Measurements from ENCODE around the gene TENM4. TPM values are rescaled to one million over a fixed set of nuclear protein-coding genes. Genes with fewer than 3 reads are reported as not detected.
A peak's percentile ranks its signal among the peaks of the same experiment; 100 is the strongest.

The TENM4 gene
- polyA plus RNA-seq, 2 of the 4 experiments (the other 2 are of a cell fraction), result 0.06 to 0.31 TPM

DNA sequence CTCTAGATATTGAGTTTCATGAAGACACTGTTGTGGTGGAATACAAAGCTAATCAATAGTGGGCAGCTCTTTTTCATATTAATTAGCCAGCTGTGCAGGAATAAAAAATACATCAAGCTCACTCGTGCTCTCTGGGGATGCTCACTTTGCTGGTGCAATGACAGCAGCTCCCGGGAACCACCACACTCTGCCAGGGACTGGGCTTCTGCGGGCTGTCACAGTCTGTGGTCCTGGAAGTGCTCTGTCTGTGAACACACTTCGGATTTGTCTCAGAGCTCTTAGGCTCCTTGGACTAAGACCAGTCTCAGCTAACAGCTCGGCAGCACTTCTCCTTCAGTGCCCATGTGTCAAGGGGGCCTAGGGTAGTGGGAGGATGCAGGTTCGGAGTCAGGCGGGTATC is 393.5 kb downstream of the TENM4 start:
- TF ChIP-seq SMC3 (IDR thresholded peaks at IDR 0.05), result no peak
- TF ChIP-seq HOXB5 (CRISPR knock-in tag; IDR thresholded peaks at IDR 0.05), result no peak
- TF ChIP-seq, protein P1, sequence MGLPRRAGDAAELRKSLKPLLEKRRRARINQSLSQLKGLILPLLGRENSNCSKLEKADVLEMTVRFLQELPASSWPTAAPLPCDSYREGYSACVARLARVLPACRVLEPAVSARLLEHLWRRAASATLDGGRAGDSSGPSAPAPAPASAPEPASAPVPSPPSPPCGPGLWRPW (IDR thresholded peaks at IDR 0.05), result no peak
- TF ChIP-seq, protein P2, sequence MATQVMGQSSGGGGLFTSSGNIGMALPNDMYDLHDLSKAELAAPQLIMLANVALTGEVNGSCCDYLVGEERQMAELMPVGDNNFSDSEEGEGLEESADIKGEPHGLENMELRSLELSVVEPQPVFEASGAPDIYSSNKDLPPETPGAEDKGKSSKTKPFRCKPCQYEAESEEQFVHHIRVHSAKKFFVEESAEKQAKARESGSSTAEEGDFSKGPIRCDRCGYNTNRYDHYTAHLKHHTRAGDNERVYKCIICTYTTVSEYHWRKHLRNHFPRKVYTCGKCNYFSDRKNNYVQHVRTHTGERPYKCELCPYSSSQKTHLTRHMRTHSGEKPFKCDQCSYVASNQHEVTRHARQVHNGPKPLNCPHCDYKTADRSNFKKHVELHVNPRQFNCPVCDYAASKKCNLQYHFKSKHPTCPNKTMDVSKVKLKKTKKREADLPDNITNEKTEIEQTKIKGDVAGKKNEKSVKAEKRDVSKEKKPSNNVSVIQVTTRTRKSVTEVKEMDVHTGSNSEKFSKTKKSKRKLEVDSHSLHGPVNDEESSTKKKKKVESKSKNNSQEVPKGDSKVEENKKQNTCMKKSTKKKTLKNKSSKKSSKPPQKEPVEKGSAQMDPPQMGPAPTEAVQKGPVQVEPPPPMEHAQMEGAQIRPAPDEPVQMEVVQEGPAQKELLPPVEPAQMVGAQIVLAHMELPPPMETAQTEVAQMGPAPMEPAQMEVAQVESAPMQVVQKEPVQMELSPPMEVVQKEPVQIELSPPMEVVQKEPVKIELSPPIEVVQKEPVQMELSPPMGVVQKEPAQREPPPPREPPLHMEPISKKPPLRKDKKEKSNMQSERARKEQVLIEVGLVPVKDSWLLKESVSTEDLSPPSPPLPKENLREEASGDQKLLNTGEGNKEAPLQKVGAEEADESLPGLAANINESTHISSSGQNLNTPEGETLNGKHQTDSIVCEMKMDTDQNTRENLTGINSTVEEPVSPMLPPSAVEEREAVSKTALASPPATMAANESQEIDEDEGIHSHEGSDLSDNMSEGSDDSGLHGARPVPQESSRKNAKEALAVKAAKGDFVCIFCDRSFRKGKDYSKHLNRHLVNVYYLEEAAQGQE (IDR thresholded peaks at IDR 0.05), result no peak
- no peak for TF ChIP-seq RAD21 (conservative IDR thresholded peaks at IDR 0.05 in 1 of 2, IDR thresholded peaks at IDR 0.05 in 1 of 2)
- TF ChIP-seq CBX2 (IDR thresholded peaks at IDR 0.05; ENCODE audit: borderline replicate concordance, low read depth), result no peak
- TF ChIP-seq JUNB (IDR thresholded peaks at IDR 0.05), result no peak
- no peak for TF ChIP-seq MYC (IDR thresholded peaks at IDR 0.05; ENCODE audit: borderline replicate concordance, low read length)
- TF ChIP-seq, protein P3, sequence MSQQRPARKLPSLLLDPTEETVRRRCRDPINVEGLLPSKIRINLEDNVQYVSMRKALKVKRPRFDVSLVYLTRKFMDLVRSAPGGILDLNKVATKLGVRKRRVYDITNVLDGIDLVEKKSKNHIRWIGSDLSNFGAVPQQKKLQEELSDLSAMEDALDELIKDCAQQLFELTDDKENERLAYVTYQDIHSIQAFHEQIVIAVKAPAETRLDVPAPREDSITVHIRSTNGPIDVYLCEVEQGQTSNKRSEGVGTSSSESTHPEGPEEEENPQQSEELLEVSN (IDR thresholded peaks at IDR 0.05; ENCODE audit: borderline replicate concordance, low read depth), result no peak
- no peak for TF ChIP-seq SREBF2 (IDR thresholded peaks at IDR 0.05)
- TF ChIP-seq, protein P4, sequence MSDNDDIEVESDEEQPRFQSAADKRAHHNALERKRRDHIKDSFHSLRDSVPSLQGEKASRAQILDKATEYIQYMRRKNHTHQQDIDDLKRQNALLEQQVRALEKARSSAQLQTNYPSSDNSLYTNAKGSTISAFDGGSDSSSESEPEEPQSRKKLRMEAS (IDR thresholded peaks at IDR 0.05), result no peak
- H3K4me1 ChIP-seq, result no peaks in the 10 kb centered on the region
- DNase-seq (ENCODE audit: low read depth in 1 of 2, low spot score in 1 of 2) (no peak), FAIRE-seq (no peak), ATAC-seq (no peak)
- POLR2A ChIA-PET, result no interaction called here
- no peak overlapping the region for H3K27ac ChIP-seq
- 66% methylated on average over 5 of the region's 7 CpGs for WGBS (ENCODE audit: missing lambda C conversion rate)
- H3K4me3 ChIP-seq, result no peak overlapping the region
- no peaks in the 10 kb centered on the region for H3K9me3 ChIP-seq
- no peak overlapping the region for H3K4me2 ChIP-seq
- CTCF ChIA-PET, result interaction anchor here (0.8 kb wide), 1 partner anchor 12 kb away, joined by 4 read pairs; no protein-coding TSS in a partner anchor

DNA sequence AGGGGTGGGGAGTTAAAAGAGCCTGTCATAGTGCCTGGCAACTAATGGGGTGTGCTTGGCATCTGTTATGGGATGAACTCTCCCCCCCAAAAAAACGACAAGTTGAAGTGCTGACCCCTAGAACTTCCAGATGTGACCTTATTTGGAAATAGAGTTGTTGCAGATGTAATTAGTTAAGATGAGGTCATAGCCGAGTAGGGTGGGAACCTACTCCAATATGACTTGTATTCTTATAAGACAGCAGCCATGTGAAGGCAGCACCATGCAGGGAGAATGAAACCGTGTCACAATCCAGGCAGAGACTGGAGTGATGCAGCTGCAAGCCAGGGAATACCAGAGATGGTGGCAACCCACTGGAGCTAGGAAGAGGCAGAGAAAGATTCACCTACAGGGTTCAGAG is 394.5 kb downstream of the TENM4 start:
- Histone ChIP-seq H3K4me2 (no peak overlapping the region), H3K27ac (no peak overlapping the region), H3K4me3 (no peak overlapping the region), H3K4me1 (no peaks in the 10 kb centered on the region), H3K9me3 (no peaks in the 10 kb centered on the region)
- DNase-seq (ENCODE audit: low read depth in 1 of 2, low spot score in 1 of 2), result no peak
- ChIA-PET CTCF (interaction anchor here (0.9 kb wide), 1 partner anchor 13 kb away, joined by 3 read pairs; no protein-coding TSS in a partner anchor), POLR2A (no interaction called here)
- TF ChIP-seq RFX5 (IDR thresholded peaks at IDR 0.05) (no peak), BHLHE40 (IDR thresholded peaks at IDR 0.05; ENCODE audit: low read depth, low read length) (no peak)
- 54% methylated on average over 3 of the region's 3 CpGs for WGBS (ENCODE audit: missing lambda C conversion rate)
- no peak for FAIRE-seq
- no peak for ATAC-seq

DNA sequence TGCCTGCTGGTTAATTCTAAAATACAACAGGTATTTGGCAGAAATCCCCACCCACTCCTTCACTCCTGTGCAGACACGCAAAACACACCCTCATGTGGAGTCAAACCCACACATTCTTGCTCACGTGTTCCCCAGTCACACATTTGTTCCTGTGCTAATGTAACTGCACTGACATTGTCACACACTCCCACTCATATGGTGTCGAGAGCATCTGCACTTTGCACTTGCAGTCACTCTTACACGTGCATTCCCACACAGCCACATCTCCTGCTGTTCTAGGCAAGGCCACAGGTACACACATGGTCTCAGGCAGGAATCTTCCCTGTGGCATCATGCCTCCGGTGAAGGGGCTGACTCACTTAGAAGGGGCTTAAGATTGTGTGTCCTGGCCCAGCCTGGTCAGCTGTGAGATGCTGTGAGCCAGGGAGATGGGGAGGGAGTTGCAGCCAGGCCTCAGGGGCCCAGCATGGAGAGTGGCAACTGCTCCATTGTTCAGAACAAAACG is 395.0 kb downstream of the TENM4 start:
- peak in 1 of 2 experiments; percentile 32; a peak in 1 of 6 replicates for ATAC-seq
- 60% methylated on average over 6 of the region's 6 CpGs for WGBS (ENCODE audit: missing lambda C conversion rate)
- CTCF ChIA-PET, result no interaction called here
- TF ChIP-seq, protein P2 (IDR thresholded peaks at IDR 0.05), result no peak
- TF ChIP-seq ZFP36 (IDR thresholded peaks at IDR 0.05; ENCODE audit: borderline replicate concordance, partially characterized antibody) (no peak), JUN (IDR thresholded peaks at IDR 0.05) (no peak), PHF8 (IDR thresholded peaks at IDR 0.05; ENCODE audit: borderline replicate concordance, low read depth) (no peak), FOSL2 (IDR thresholded peaks at IDR 0.05) (no peak), FOSL2 (CRISPR knock-in tag; IDR thresholded peaks at IDR 0.05) (no peak), HEYL (CRISPR knock-in tag; IDR thresholded peaks at IDR 0.05) (no peak), MAFK (IDR thresholded peaks at IDR 0.05; ENCODE audit: partially characterized antibody) (no peak), NR3C1 (IDR thresholded peaks at IDR 0.05) (no peak), RARB (CRISPR knock-in tag; IDR thresholded peaks at IDR 0.05) (no peak), RCOR1 (IDR thresholded peaks at IDR 0.05; ENCODE audit: low read depth, low read length) (no peak)
- TF ChIP-seq, protein P5, sequence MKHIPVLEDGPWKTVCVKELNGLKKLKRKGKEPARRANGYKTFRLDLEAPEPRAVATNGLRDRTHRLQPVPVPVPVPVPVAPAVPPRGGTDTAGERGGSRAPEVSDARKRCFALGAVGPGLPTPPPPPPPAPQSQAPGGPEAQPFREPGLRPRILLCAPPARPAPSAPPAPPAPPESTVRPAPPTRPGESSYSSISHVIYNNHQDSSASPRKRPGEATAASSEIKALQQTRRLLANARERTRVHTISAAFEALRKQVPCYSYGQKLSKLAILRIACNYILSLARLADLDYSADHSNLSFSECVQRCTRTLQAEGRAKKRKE (CRISPR knock-in tag; IDR thresholded peaks at IDR 0.05; ENCODE audit: low read depth), result no peak

More for the DNA sequence above, 395.0 kb downstream of the TENM4 start:
- Histone ChIP-seq H3K4me3 (no peak overlapping the region), H3K4me1 (no peaks in the 10 kb centered on the region), H3K27ac (no peak overlapping the region), H3K4me2 (no peak overlapping the region), H3K9me3 (no peaks in the 10 kb centered on the region)
- no peak for FAIRE-seq
- POLR2A ChIA-PET, result no interaction called here
- DNase-seq (ENCODE audit: low read depth in 1 of 2, low spot score in 1 of 2), result no peak
